ENCODE results near the gene PMM2. TPM values are rescaled to one million over a fixed set of nuclear protein-coding genes. Genes with fewer than 3 reads are reported as not detected.

The PMM2 gene
- total RNA-seq, 4 donors from 2014 or later = 10.4 to 20.9 (median 16.6) TPM

- Histone ChIP-seq H3K9me3 (no peaks in the 10 kb centered on the region), H3K36me3 (no peaks in the 10 kb centered on the region), H3K27ac (no peak overlapping the region), H3K27me3 (no peaks in the 10 kb centered on the region), H3K4me1 (no peaks in the 10 kb centered on the region), H3K4me3 (no peak overlapping the region)
- DNase-seq = no peak
- intact Hi-C loops (cut with DNase I; ENCODE audit: low total_unique reads) = no loop called here
- ATAC-seq = no peak
- TF ChIP-seq, protein P1, sequence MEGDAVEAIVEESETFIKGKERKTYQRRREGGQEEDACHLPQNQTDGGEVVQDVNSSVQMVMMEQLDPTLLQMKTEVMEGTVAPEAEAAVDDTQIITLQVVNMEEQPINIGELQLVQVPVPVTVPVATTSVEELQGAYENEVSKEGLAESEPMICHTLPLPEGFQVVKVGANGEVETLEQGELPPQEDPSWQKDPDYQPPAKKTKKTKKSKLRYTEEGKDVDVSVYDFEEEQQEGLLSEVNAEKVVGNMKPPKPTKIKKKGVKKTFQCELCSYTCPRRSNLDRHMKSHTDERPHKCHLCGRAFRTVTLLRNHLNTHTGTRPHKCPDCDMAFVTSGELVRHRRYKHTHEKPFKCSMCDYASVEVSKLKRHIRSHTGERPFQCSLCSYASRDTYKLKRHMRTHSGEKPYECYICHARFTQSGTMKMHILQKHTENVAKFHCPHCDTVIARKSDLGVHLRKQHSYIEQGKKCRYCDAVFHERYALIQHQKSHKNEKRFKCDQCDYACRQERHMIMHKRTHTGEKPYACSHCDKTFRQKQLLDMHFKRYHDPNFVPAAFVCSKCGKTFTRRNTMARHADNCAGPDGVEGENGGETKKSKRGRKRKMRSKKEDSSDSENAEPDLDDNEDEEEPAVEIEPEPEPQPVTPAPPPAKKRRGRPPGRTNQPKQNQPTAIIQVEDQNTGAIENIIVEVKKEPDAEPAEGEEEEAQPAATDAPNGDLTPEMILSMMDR (IDR thresholded peaks at IDR 0.05 in 4 of 5, conservative IDR thresholded peaks at IDR 0.05 in 1 of 5) = no peak
- TF ChIP-seq POLR2A (IDR thresholded peaks at IDR 0.05) = no peak
- in situ Hi-C loops (cut with MboI; ENCODE audit: low sequenced_read_pairs in 4 of 4) = no loop called here
Measured at GRCh38 chr16:8762254-8762653, 35.4 kb upstream of the PMM2 start.

DNA sequence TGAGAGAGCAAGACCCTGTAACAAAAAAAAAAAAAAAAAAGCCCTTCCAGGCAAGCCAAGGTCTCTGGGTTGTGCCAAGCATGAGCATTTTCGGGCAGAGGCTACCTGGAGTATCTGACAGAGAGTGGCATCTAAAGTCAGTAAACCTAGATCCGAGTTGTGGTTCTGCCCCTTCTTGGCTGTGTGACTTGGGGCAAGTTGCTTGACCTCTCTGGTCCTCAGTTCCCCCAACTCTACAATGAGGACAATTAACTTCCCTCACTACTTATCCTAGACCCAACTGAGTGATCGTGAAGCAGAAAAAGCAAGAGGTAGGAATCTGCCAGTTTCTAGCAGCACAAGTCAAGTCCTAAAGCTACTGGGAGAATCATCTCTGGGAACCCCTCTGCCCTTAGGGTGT is 34.6 kb upstream of the PMM2 start:
- DNase-seq (no peak), ATAC-seq (no peak)
- Histone ChIP-seq H3K27me3 (no peaks in the 10 kb centered on the region), H3K9me3 (no peaks in the 10 kb centered on the region), H3K4me3 (no peak overlapping the region), H3K36me3 (no peaks in the 10 kb centered on the region), H3K4me1 (no peaks in the 10 kb centered on the region), H3K27ac (no peak overlapping the region)
- TF ChIP-seq POLR2A (IDR thresholded peaks at IDR 0.05) = no peak
- TF ChIP-seq, protein P1 (IDR thresholded peaks at IDR 0.05 in 4 of 5, conservative IDR thresholded peaks at IDR 0.05 in 1 of 5) = no peak
- intact Hi-C loops (cut with DNase I; ENCODE audit: low total_unique reads) = no loop called here
- in situ Hi-C loops (cut with MboI; ENCODE audit: low sequenced_read_pairs in 4 of 4) = no loop called here

DNA sequence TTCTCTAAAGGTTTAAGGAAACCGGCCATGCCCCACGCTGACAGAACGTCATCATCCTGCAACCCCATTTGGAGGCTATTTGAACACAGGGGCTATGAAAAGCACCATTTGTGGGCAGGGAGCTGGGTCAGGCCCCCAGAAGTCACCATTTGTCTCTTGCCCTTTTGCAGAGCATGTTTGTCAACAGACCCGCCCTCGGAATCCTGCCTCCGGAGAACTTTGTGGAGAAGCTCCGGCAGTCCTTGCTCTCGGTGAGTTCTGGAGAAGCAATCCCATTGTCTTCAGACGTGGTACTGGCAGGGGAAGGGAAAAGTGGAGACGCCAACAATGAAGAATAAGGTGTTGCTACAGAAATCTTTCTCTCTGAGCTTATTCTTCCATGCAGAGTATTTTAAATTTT is 33.7 kb upstream of the PMM2 start:
- in situ Hi-C loops (cut with MboI; ENCODE audit: low sequenced_read_pairs in 4 of 4) (no loop called here), intact Hi-C loops (cut with DNase I; ENCODE audit: low total_unique reads) (no loop called here)
- Histone ChIP-seq H3K4me1 (no peaks in the 10 kb centered on the region), H3K36me3 (peaks cover 0 to 3% of the 10 kb centered on the region in 2 donors), H3K27me3 (no peaks in the 10 kb centered on the region), H3K9me3 (no peaks in the 10 kb centered on the region), H3K4me3 (no peak overlapping the region), H3K27ac (no peak overlapping the region)
- TF ChIP-seq POLR2A (IDR thresholded peaks at IDR 0.05) = no peak
- TF ChIP-seq, protein P1 (IDR thresholded peaks at IDR 0.05 in 4 of 5, conservative IDR thresholded peaks at IDR 0.05 in 1 of 5) = no peak
- ATAC-seq (no peak), DNase-seq (no peak)

DNA sequence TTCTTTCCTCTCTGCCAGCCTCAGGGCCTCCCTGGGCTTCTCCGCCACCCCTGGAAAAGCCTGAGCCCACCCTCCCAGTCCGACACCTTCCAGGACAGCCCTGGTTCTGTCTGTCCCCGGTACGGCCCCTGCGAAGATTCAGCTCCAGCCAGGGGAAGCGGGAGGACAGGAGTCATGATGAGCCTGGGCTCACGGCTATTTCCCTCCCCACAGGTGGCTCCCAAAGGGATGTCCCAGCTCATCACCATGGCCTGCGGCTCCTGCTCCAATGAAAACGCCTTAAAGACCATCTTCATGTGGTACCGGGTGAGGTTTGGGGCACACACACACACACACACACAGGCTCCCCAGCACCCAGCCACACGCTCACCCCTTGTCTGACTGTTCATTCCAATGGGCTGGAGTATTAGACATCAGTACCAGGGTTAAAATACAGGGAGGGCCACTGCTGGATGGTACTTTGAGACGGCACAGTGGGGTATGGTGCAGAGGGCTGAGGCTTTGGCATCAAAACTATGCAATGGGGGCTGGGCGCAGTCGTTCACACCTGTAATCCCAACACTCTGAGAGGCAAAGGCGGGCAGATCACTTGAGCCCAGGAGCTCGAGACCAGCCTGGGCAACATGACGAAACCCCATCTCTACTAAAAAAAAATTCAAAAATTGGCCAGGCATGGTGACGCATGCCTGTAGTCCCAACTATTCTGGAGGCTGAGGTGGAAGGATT is 33.0 kb upstream of the PMM2 start:
- intact Hi-C loops (cut with DNase I; ENCODE audit: low total_unique reads) (no loop called here), in situ Hi-C loops (cut with MboI; ENCODE audit: low sequenced_read_pairs in 4 of 4) (no loop called here)
- H3K36me3 ChIP-seq = peaks cover 0 to 4% of the 10 kb centered on the region in 2 donors
- no peak overlapping the region for H3K27ac ChIP-seq
- H3K4me1 ChIP-seq = no peaks in the 10 kb centered on the region
- H3K4me3 ChIP-seq = no peak overlapping the region
- TF ChIP-seq, protein P1 (IDR thresholded peaks at IDR 0.05 in 4 of 5, conservative IDR thresholded peaks at IDR 0.05 in 1 of 5) = no peak
- no peak for TF ChIP-seq POLR2A (IDR thresholded peaks at IDR 0.05)
- DNase-seq = no peak
- no peaks in the 10 kb centered on the region for H3K27me3 ChIP-seq
- H3K9me3 ChIP-seq = no peaks in the 10 kb centered on the region
- no peak for ATAC-seq

DNA sequence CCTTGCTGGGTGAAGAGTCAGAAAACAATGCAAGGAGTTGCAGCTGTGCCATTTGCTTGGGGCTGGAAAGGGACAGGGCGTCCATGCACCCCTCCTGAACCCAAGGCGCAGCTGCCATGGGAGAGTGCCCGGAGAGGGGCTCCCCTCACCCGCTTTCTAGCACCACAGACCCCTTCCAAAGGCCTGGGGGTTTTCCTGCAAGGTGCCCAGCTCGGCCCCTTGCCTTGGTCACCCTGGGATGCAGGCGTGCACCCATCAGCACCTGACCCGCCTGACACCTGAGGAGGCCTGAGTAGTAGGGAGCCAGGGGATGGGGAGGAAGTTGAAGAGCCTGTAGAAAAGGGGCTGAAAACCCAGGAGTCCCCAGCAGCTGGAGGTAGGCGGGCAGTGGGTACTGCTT is 30.5 kb upstream of the PMM2 start:
- in situ Hi-C loops (cut with MboI; ENCODE audit: low sequenced_read_pairs in 4 of 4) = no loop called here
- no peak overlapping the region for H3K27ac ChIP-seq
- H3K4me3 ChIP-seq = no peak overlapping the region
- TF ChIP-seq POLR2A (IDR thresholded peaks at IDR 0.05) = no peak
- TF ChIP-seq, protein P1 (IDR thresholded peaks at IDR 0.05 in 4 of 5, conservative IDR thresholded peaks at IDR 0.05 in 1 of 5) = no peak
- H3K4me1 ChIP-seq = no peaks in the 10 kb centered on the region
- H3K36me3 ChIP-seq = peaks cover 0 to 4% of the 10 kb centered on the region in 2 donors
- DNase-seq = no peak
- ATAC-seq = no peak
- intact Hi-C loops (cut with DNase I; ENCODE audit: low total_unique reads) = no loop called here
- H3K27me3 ChIP-seq = no peaks in the 10 kb centered on the region
- H3K9me3 ChIP-seq = no peaks in the 10 kb centered on the region

Data from gastrocnemius medialis (tissue), 4 donors.